ENCODE data around the gene POTEJ. TPM values are rescaled to one million over a fixed set of nuclear protein-coding genes. Genes with fewer than 3 reads are reported as not detected.

The POTEJ gene
- not detected in 5 replicates for total RNA-seq (2022; extraction: Qiagen RNA extraction; ENCODE audit: low read depth)

GRCh38 chr2:130611140-130611539, at the start of gene POTEJ:
TSS of gene POTEJ (plus strand) at chr2:130611440. CDS start at chr2:130611533, 93 bp downstream.

GRCh38 chr2:130599393-130599792, 11.8 kb upstream of the POTEJ start, which contains the start of gene CFC1:
TSS of gene CFC1 (minus strand) at chr2:130599575. CDS start at chr2:130599287, 288 bp downstream.

Other genes with a start within 250 kb of the POTEJ start
- gene POTEI, start 102.1 kb upstream of the POTEJ start, total RNA-seq (2022; extraction: Qiagen RNA extraction; ENCODE audit: low read depth) = not detected in 5 replicates
- not detected in 5 replicates for gene CFC1B, start 90.2 kb upstream of the POTEJ start, total RNA-seq (2022; extraction: Qiagen RNA extraction; ENCODE audit: low read depth)
- not detected in 5 replicates for gene CFC1, start 11.9 kb upstream of the POTEJ start, total RNA-seq (2022; extraction: Qiagen RNA extraction; ENCODE audit: low read depth)
- not detected in 5 replicates for gene GPR148, start 117.6 kb downstream of the POTEJ start, total RNA-seq (2022; extraction: Qiagen RNA extraction; ENCODE audit: low read depth)
- gene AMER3, start 144.1 kb downstream of the POTEJ start, total RNA-seq (2022; extraction: Qiagen RNA extraction; ENCODE audit: low read depth) = not detected in 5 replicates
- gene ARHGEF4, start 225.5 kb downstream of the POTEJ start, total RNA-seq (2022; extraction: Qiagen RNA extraction; ENCODE audit: low read depth) = 5.8 to 9.2 TPM (median 7.6 TPM) in 5 replicates

All from A549 treated with ZK216348 at 1 μM for 4 hours (cell line).